ENCODE results near the gene STK33. TPM values are rescaled to one million over a fixed set of nuclear protein-coding genes. Genes with fewer than 3 reads are reported as not detected.

Gene STK33
- polyA plus RNA-seq, 1 donor from 2014 or later: 13.9 TPM

DNA sequence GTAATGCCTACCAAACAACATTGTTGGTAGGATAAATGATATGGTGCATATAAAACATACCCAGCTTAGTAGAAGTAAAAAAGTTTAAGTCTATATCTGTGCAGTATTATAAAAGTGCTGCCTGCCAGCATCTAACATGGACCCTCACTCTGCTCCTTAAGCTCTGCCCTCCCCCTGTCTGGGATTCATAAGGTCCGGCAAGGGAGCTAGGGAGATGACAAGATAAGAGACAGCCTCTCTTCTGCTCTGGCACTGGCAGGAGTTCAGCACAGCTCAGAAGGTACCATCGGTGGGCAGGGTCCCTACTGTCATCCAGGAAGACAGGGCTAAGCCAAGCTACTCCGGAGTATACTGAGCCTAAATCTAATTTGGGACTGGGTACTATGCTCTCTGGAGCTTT lies 45.6 kb upstream of the STK33 start:
- TF ChIP-seq POLR2AphosphoS5 (IDR thresholded peaks at IDR 0.05): no peak
- TF ChIP-seq MXI1 (conservative IDR thresholded peaks at IDR 0.05; ENCODE audit: poor library complexity, severe bottlenecking): no peak
- TF ChIP-seq, protein P1, sequence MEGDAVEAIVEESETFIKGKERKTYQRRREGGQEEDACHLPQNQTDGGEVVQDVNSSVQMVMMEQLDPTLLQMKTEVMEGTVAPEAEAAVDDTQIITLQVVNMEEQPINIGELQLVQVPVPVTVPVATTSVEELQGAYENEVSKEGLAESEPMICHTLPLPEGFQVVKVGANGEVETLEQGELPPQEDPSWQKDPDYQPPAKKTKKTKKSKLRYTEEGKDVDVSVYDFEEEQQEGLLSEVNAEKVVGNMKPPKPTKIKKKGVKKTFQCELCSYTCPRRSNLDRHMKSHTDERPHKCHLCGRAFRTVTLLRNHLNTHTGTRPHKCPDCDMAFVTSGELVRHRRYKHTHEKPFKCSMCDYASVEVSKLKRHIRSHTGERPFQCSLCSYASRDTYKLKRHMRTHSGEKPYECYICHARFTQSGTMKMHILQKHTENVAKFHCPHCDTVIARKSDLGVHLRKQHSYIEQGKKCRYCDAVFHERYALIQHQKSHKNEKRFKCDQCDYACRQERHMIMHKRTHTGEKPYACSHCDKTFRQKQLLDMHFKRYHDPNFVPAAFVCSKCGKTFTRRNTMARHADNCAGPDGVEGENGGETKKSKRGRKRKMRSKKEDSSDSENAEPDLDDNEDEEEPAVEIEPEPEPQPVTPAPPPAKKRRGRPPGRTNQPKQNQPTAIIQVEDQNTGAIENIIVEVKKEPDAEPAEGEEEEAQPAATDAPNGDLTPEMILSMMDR (IDR thresholded peaks at IDR 0.05; ENCODE audit: poor library complexity, severe bottlenecking): no peak
- TF ChIP-seq EP300 (conservative IDR thresholded peaks at IDR 0.05; ENCODE audit: poor library complexity, severe bottlenecking): no peak
- no peak for TF ChIP-seq TAF1 (IDR thresholded peaks at IDR 0.05; ENCODE audit: low read depth)
- no peak for TF ChIP-seq SMC3 (conservative IDR thresholded peaks at IDR 0.05; ENCODE audit: poor library complexity)
- TF ChIP-seq, protein P2, sequence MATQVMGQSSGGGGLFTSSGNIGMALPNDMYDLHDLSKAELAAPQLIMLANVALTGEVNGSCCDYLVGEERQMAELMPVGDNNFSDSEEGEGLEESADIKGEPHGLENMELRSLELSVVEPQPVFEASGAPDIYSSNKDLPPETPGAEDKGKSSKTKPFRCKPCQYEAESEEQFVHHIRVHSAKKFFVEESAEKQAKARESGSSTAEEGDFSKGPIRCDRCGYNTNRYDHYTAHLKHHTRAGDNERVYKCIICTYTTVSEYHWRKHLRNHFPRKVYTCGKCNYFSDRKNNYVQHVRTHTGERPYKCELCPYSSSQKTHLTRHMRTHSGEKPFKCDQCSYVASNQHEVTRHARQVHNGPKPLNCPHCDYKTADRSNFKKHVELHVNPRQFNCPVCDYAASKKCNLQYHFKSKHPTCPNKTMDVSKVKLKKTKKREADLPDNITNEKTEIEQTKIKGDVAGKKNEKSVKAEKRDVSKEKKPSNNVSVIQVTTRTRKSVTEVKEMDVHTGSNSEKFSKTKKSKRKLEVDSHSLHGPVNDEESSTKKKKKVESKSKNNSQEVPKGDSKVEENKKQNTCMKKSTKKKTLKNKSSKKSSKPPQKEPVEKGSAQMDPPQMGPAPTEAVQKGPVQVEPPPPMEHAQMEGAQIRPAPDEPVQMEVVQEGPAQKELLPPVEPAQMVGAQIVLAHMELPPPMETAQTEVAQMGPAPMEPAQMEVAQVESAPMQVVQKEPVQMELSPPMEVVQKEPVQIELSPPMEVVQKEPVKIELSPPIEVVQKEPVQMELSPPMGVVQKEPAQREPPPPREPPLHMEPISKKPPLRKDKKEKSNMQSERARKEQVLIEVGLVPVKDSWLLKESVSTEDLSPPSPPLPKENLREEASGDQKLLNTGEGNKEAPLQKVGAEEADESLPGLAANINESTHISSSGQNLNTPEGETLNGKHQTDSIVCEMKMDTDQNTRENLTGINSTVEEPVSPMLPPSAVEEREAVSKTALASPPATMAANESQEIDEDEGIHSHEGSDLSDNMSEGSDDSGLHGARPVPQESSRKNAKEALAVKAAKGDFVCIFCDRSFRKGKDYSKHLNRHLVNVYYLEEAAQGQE (IDR thresholded peaks at IDR 0.05; ENCODE audit: borderline replicate concordance): no peak
- no peak for TF ChIP-seq EZH2 (IDR thresholded peaks at IDR 0.05; ENCODE audit: borderline replicate concordance, insufficient read depth, low read length, poor library complexity, severe bottlenecking)
- TF ChIP-seq RAD21 (conservative IDR thresholded peaks at IDR 0.05): no peak
- no peak overlapping the region for H2AFZ ChIP-seq (ENCODE audit: low read depth, low read length)
- H3K27ac ChIP-seq (ENCODE audit: low read length): no peak overlapping the region

DNA sequence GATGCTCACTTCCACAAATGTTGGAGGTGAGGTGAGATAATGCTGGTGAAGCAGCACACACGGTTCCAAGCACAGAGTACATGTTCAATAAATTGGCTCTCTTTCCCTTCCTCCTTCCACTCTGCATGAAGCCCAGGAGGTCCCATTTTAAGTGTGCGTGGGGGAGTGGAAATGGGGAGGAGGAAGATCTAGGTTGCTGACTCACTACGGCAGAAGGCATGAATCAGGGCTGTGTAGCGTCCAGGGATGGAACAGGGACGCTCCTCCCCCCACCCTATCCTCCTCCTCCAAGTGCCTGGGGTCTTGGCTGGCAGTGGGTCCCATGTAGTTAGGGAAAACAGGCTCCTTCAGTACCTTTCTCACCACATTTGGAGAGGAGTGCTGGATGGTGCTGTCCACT lies 44.3 kb upstream of the STK33 start:
- no peak for TF ChIP-seq POLR2AphosphoS5 (IDR thresholded peaks at IDR 0.05)
- TF ChIP-seq MXI1 (conservative IDR thresholded peaks at IDR 0.05; ENCODE audit: poor library complexity, severe bottlenecking): no peak
- TF ChIP-seq SMC3 (conservative IDR thresholded peaks at IDR 0.05; ENCODE audit: poor library complexity): no peak
- no peak for TF ChIP-seq EZH2 (IDR thresholded peaks at IDR 0.05; ENCODE audit: borderline replicate concordance, insufficient read depth, low read length, poor library complexity, severe bottlenecking)
- TF ChIP-seq EP300 (conservative IDR thresholded peaks at IDR 0.05; ENCODE audit: poor library complexity, severe bottlenecking): no peak
- TF ChIP-seq, protein P2 (IDR thresholded peaks at IDR 0.05; ENCODE audit: borderline replicate concordance): no peak
- TF ChIP-seq, protein P1 (IDR thresholded peaks at IDR 0.05; ENCODE audit: poor library complexity, severe bottlenecking): no peak
- no peak for TF ChIP-seq RAD21 (conservative IDR thresholded peaks at IDR 0.05)
- no peak for TF ChIP-seq TAF1 (IDR thresholded peaks at IDR 0.05; ENCODE audit: low read depth)
- H3K9me2 ChIP-seq (ENCODE audit: insufficient read depth, low read length): no peaks in the 10 kb centered on the region
- no peak overlapping the region for H3K4me3 ChIP-seq (ENCODE audit: low read length)
- no peak overlapping the region for H3K4me2 ChIP-seq (ENCODE audit: low read length)
- H3K27me3 ChIP-seq (ENCODE audit: insufficient read depth, low read depth, low read length): no peaks in the 10 kb centered on the region
- H2AFZ ChIP-seq (ENCODE audit: low read depth, low read length): no peak overlapping the region
- no peaks in the 10 kb centered on the region for H3K79me2 ChIP-seq (replicated peaks; ENCODE audit: insufficient read depth, low read length)
- no peaks in the 10 kb centered on the region for H4K20me1 ChIP-seq (ENCODE audit: insufficient read depth)
- no peak overlapping the region for H3K27ac ChIP-seq (ENCODE audit: low read length)
- H3F3A ChIP-seq (ENCODE audit: insufficient read depth, low read length, poor library complexity, severe bottlenecking): no peaks in the 10 kb centered on the region
- no peak overlapping the region for H3K9ac ChIP-seq (ENCODE audit: low read length)
- no peaks in the 10 kb centered on the region for H3K36me3 ChIP-seq (ENCODE audit: insufficient read depth, low read length)
- no peaks in the 10 kb centered on the region for H3K9me3 ChIP-seq (ENCODE audit: low read length)

More for the DNA sequence above, 45.6 kb upstream of the STK33 start:
- Histone ChIP-seq H3F3A (ENCODE audit: insufficient read depth, low read length, poor library complexity, severe bottlenecking) (no peaks in the 10 kb centered on the region), H3K79me2 (replicated peaks; ENCODE audit: insufficient read depth, low read length) (no peaks in the 10 kb centered on the region), H3K4me3 (ENCODE audit: low read length) (no peak overlapping the region), H3K27me3 (ENCODE audit: insufficient read depth, low read depth, low read length) (no peaks in the 10 kb centered on the region), H4K20me1 (ENCODE audit: insufficient read depth) (no peaks in the 10 kb centered on the region), H3K4me2 (ENCODE audit: low read length) (no peak overlapping the region), H3K9me2 (ENCODE audit: insufficient read depth, low read length) (no peaks in the 10 kb centered on the region), H3K9ac (ENCODE audit: low read length) (no peak overlapping the region), H3K36me3 (ENCODE audit: insufficient read depth, low read length) (no peaks in the 10 kb centered on the region), H3K9me3 (ENCODE audit: low read length) (no peaks in the 10 kb centered on the region)

Measured in neural cell (in vitro differentiated cells).